Transverse colon (tissue), 3 donors: ENCODE data around the gene DDIT3.

Source experiments
- CTCF ChIP-seq, 5 experiments: fragments of 200-600 bp in 3 of 5; fragments of 450-650 bp in 2 of 5; sonication (generic) in 3 of 5; IDR thresholded peaks; 1 replicate in 2 of 5; 2 replicates in 3 of 5; pipeline ENCODE4 v1.5.1; 2016 to 2017; ENCODE audit warnings: antibody characterized with exemption in 5 of 5, inconsistent platforms in 3 of 5, mild to moderate bottlenecking in 2 of 5, moderate library complexity in 1 of 5
- EP300 ChIP-seq: sonication (generic); formaldehyde crosslinking; IDR thresholded peaks from one replicate; pipeline ENCODE4 v1.6.1; 2017; ENCODE audit warnings: antibody characterized with exemption, low read depth
- POLR2A ChIP-seq: fragments of 450-650 bp; IDR thresholded peaks from one replicate; pipeline ENCODE4 v1.6.1; 2016; ENCODE audit warnings: antibody characterized with exemption, mild to moderate bottlenecking, moderate library complexity

- no peak for TF ChIP-seq CTCF (IDR thresholded peaks at IDR 0.05)
- TF ChIP-seq POLR2A = no peak
- no peak for TF ChIP-seq EP300
Observed at GRCh38 chr12:57479043-57479375, 41.3 kb downstream of the DDIT3 start.
